Renal pelvis (tissue), 4 donors: ENCODE data around the gene CDHR2. TPM values are rescaled to one million over a fixed set of nuclear protein-coding genes. Genes with fewer than 3 reads are reported as not detected.
"Not testable (repeated sequence)": the region's sequence is repeated elsewhere in the genome, so short reads cannot be mapped to it uniquely, and the experiment has no call there.

Experiments
- DNase-seq: peaks from one replicate; pipeline ENCODE4 v3.0.0-alpha.2; 2013
- polyA plus RNA-seq, 3 donors: library from polyadenylated mRNA; unstranded; fragments of 120-200 nt; gene quantifications; one replicate each; pipeline ENCODE4 v1.2.1, GENCODE V29; 2013; ENCODE audit not compliant: insufficient read length in 3 of 3

The CDHR2 gene
- polyA plus RNA-seq, 3 donors, result 25.0 to 26.1 (median 26.0) TPM

DNA sequence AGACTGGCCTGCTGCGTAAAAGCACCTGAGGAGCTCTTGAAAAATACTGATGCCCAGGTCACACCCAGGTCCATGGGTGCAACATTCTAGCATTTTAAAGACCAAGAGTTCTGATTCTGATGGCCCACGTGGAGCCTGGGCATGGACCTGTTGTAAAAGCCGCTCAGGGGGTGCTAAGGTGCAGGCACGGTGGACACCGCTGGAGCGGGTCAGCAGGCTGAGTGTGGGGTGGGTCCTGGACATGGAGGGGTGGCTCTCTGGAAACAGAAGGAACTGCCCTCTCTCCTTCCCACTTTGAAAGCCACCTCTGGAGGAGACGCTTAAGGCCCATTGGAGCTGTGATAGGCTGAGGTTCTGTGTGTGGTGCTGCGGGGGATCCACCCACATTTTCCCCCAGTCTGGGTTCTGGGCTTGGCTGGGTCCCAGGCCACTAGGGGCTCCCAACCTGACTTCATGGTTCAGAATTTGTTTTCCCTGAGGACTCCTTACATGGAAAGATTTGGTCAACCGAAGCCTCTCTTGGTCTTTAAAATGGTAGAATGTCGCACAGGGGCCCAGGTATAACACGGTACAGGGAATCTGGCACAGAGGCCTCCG lies 44.2 kb downstream of the CDHR2 start:
- DNase-seq, result no peak

- no peak for DNase-seq
Measured at GRCh38 chr5:176594554-176594953, 45.4 kb downstream of the CDHR2 start.

DNA sequence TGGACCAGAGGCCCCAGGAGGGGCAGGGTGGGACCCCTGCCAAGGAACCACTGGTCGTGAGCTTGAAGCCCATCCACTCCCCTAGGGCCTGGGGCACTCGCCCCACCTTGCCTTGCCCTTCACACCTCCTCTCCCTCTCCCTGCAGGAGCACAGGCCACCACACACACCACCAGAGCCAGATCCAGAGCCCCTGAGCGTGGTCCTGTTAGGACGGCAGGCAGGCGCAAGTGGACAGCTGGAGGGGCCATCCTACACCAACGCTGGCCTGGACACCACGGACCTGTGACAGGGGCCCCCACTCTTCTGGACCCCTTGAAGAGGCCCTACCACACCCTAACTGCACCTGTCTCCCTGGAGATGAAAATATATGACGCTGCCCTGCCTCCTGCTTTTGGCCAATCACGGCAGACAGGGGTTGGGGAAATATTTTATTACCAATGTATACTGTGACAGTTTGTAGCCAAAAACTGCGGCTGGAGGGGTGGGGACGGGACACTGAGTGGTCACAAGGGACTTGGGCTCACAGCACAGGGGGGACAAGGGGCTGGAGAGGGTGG lies 46.3 kb downstream of the CDHR2 start:
- no peak for DNase-seq

GRCh38 chr5:176596069-176596644 lies 47.0 kb downstream of the CDHR2 start:
- DNase-seq, result no peak

- DNase-seq, result no peak
Measured at GRCh38 chr5:176596689-176597416, 47.7 kb downstream of the CDHR2 start.

- no peak for DNase-seq
Measured at GRCh38 chr5:176597417-176598389, 48.6 kb downstream of the CDHR2 start.

GRCh38 chr5:176599749-176600430 lies 50.7 kb downstream of the CDHR2 start:
- DNase-seq, result not testable (repeated sequence)

GRCh38 chr5:176601901-176602482 lies 52.9 kb downstream of the CDHR2 start:
- DNase-seq, result no peak

DNA sequence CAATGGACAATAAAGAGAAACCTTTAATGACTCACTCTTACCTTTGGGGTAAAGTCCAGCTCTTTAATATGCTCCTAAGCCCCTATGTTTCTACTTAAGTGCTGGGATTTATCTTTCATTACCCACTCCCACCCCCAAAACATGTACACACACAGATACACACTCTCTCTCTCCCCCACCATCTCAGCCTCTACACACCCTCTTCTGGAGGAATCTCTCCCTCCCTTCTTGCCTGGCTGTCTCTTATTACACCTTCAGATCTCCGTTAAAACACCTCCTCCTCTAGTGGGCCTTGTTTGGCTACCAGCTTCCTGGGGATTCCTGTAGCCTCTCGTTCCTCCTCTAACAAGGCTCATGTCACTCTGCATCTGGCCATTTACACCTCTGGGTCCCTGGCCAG lies 53.9 kb downstream of the CDHR2 start:
- DNase-seq, result no peak

GRCh38 chr5:176606032-176606431 lies 56.9 kb downstream of the CDHR2 start:
- DNase-seq, result no peak

DNA sequence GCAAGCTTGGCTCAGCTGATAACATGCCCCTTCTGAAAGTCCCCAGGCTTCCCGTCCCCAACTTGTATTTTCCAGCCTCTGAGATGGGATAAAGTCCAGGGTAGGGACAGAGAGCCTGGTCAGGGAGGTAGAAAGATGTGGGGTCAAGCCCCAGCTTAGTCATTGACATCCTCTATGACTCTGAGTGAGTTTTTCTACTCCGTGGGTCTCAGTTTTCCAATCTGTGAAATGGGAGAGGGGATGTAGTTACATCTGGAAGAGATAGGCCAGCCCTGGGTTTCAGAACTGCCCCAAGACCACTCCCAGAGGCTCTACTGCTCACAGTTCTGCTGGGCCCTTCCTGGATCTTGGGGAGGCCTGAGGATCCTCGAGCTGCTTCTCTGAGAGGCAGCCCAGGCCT lies 57.7 kb downstream of the CDHR2 start:
- no peak for DNase-seq

DNA sequence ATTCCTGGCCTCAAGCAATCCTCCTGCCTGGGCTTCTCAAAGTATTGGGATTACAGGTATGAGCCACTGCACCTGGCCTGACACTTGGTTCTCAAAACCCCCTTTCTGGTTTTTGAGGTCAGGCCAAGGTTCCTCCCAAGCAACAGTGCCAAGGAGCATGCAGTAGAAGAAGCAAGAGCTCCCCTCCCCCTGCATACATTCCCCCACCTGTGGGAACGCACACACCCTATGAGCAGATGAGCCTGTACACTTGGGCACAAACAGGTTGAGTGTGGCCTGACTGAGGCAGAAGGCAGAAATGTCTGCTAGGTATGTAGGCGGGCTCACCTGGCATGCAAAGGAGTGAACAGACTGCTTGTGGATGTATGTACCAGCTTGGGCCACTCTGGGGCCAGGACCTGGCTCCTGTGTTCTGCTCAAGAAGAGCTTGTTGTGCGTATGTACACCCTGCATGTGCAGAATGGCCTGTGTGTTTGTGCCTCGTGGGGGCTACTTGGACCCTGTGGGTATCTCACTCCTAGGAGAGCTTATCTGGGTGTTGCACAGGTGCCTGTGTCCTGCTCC lies 59.1 kb downstream of the CDHR2 start:
- no peak for DNase-seq

- DNase-seq, result no peak
Measured at GRCh38 chr5:176608937-176609723, 60.0 kb downstream of the CDHR2 start.

DNA sequence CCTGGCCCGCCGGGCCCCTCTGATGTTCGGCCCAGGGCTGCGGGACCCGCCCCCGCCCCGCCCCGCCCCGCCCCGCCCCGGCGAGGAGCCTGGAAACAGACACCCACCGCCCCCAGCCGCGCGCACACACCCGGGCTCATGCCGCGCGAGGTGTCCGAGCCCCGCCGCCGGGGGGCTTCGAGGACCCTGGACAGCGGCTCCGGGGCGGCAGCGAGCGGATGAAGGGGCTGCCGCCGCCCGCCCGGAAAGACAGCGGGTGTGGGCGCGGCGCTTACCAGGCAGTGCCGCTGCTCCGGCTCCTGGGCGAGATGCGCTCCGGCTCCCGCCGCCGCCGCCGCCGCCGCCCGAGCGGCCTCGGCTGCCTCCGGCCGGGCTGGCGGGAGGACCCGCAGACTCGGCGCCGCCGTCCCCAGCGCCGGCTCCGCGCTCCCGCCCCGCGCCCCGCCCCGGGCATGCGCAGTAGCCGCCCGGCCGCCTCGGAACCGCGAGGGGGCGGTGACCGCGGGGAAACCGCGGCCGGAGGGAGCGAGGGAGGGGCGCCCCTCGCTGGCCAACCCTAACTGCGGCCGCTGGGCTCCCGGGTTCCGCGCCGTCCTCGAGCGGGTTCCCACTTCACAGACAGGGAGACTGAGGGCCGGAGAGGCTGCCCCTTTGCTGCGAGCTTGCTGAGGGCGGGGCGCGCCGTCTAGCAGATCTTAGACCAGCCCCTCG lies 60.7 kb downstream of the CDHR2 start, which contains the start of gene GPRIN1:
Gene GPRIN1, minus strand, starts transcription at position 433 of the 711 bp plus-strand sequence. CDS start 10,322 bp downstream, outside the sequence.
- DNase-seq, result peak; percentile 71

DNA sequence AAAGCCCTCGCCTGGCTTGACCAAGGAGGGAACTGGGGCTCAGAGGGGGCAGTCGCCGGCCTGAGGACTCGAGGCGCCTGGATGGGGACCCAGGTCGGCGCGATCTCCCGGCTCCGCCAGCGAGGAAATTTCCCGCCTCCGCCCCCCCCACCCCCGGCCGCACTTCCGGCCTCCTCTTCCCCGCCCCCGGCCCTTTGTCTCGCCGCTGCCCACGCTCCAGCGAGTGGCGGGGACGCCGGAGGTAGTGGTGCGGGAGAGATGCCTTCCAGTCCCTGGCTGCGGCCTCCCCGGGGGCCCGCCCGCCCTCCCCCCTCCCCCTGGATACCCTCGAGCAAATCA lies 61.3 kb downstream of the CDHR2 start:
- no peak for DNase-seq

GRCh38 chr5:176611435-176611834 lies 62.3 kb downstream of the CDHR2 start:
- DNase-seq, result peak; percentile 85

GRCh38 chr5:176612008-176612407 lies 62.9 kb downstream of the CDHR2 start:
- no peak for DNase-seq

- no peak for DNase-seq
Measured at GRCh38 chr5:176612855-176613254, 63.7 kb downstream of the CDHR2 start.
